GM19099 (cell line): ENCODE data around the gene LETM1.

Experiments
- POLR2A ChIP-seq: IDR thresholded peaks from 3 replicates; pipeline ENCODE4 v1.6.1; 2011; ENCODE audit warnings: low read depth; ENCODE audit not compliant: insufficient read length; ENCODE audit errors: extremely low read depth

LETM1 gene

DNA sequence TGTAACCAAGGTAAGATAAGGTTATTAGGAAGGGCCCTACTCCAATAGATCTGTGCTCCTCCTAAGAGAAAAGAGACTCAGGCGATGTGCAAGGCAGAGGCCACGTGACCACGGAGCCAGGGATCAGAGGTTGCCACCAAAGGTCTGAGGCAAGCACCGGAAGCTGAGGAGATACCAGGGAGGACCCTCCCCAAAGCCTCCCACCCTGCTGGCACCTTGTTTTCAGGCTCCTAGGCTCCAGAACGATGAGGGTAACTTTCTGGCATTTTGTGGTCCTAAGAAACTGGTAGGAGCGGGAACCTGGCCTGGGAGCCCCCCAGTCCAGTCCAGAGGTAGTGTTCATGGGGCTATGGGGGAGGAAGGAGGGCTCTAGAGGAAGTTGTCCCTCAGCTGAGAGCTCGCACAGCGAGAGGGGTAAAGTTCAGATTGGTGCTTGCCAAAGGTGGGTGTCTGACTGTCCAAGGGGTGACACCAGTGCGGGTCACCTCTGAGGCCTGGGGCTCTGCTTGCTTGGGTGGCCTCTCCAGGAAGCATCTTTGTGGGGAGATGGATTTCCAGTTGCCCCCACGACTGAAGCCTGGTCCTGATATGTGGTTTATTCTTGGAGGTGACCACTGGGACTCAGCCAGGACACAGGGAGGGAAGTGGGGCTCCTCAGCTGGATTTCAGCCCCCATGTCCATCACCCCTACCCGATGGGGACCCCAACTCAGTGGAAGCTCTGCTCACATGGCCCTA is 7.5 kb upstream of the LETM1 start:
- no peak for TF ChIP-seq POLR2A

DNA sequence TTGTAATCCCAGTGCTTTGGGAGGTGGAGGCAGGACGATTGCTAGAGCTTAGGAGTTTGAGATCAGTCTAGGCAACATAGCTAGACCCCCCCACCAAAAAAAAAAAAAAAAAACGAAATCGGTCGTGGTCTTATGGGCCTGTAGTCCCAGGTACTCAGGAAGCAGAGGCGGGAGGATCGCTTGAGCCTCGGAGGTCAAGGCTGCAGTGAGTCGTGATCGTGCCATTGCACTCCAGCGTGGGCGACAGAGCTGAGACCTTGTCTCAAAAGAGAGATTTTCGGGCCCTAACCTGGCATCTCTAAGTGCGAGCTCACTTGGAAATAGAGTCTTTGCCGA is 7.0 kb upstream of the LETM1 start:
- no peak for TF ChIP-seq POLR2A

DNA sequence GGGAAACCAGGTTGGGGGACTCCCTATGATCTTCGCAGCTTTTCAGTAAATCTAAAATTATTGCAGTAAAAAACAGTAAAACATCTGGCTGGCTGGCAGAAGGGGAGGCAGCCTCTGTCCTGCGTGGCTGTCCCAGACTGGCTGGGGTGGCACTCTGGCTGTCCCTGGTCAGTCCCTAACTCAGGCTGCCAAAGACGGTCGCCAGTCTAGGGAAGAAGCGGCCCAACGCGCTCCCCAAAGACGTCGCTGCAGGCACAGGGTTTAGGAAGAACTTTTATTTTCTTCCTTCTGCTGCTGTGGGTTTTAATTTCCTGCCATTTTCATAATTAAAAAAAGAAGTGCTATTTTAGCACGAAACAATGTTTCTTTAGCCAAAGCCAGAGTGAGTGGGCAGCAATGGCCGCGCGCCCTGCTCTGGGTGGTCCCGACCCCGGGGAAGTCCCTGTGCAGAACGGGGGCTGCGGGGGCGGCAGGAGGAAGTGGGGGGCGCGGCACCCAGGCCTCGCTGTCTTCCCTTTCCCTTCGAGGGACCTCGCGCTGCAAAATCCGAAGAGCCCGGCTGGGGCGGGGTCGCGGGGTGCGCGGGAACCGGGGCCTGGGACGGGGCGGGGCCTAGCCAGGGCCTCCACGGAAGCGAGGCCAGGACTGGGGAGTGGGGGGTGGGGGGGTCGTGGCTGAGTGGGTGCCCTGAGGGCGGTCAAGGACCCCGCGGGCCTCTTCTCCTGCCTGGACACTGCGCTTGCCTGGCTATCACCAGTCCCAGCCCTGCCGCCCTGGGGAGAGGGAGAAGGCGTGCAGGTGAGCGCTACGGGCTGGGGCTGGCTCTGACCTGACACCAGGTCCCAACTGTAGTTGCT is 6.3 kb upstream of the LETM1 start:
- no peak for TF ChIP-seq POLR2A

DNA sequence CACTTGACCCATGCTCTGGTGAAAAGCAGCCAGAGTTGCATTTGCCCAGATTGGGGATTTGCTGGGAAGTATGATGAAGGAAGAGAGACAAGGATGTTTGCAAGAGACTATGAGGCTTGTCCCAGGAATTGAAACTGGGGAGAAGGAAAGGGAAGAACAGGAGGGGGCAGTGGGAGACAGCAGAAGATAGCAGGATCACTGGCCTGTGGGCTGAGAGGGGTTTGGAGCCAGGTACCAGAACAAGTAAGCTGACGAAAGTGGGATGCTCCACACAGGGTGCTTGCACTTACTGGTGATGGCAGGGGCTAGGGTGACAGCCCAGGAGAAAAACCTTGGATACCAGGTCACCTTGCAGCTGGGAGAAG is 3.4 kb upstream of the LETM1 start:
- no peak for TF ChIP-seq POLR2A

DNA sequence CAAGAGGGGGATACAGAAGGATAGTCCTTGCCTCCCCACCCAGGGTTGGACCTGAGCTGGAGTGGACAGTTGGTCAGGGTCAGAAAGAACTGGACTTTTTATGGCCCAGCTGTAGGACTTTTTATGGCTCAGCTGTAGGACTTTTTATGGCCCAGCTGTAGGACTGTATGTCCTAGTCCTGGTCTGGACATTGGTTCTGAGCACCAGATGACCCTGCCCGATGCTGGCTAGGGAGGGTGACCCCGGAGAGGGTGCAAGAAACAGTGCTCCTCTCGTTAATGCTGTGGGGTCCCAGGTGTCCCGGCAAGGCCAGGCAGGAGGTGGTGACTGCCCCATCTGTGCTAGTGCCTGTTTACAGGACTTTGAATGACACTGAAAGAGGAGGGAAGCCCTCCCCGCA is 2.0 kb upstream of the LETM1 start:
- no peak for TF ChIP-seq POLR2A

DNA sequence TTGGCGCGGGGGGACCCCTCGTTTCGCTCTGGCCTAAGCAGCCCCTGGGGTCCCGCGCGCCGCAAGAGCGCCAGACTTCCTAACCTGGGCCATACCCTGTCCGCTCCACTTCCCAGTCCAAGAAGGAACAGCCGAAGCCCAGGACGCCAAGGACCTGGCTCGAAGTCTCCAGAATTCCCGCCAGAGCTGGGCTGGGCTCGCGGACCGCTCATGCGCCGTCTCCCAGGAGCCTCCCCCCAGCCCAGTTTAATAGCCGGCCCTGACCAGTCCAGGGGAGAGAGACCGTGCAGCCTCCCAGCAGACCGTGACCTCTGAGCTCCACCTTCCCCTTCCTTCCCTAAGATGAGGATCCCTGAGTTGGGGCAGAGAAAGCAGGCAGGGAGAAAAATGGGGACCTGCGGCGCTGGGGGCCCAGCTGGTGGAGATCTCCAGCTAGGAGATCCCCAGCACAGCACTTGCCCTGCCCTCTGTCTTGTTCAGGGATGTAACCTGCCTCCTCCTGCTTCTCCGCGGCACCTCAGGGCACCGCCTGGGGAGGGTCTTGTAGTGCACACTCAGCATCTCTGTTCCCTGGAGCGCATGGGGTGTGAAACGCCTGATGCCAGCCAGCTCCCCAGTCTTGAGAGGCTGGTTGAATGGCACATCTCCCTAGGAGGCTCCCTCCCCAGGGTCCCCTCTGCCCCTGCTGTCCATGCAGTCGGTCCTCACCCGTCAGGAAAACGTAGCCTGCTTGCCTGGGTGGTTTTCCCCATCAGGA is 1.2 kb upstream of the LETM1 start:
- no peak for TF ChIP-seq POLR2A

DNA sequence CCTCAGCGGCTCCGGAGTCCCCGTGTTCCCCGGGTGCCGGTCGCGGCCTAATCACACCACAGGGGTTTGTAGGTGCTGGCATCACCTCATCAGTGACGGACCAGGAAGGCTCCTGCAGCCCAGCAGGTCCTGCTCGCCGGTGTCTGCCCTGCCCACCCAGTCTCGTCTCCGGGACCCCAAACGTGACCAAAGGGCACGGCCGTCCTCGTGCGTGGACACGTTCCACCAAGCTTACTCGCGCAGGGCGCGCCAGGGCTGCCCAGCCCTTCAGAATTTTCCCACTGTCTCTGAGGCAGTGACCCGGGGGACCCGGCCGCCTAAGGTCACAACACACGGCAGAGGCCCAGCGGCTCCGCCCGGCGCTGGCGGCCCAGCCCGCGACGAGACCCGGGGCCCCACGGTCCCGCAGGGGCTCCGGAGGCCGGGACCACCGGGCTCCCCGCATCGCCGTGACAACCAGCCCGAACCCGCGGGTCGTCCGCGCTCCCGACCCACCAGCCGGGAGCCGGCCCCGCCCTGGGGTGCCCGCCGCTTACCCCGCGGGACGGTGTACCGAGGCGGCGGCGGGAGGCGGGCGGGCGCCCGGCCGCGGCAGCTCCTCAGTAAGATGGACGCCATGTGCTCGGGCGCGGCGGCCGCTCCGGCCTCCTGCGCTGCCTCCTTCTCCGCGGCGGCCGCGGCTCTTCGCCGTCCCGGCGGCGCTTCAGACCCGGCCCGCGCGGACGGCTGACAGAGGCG is 454 bp downstream of the LETM1 start:
- TF ChIP-seq POLR2A, result no peak

DNA sequence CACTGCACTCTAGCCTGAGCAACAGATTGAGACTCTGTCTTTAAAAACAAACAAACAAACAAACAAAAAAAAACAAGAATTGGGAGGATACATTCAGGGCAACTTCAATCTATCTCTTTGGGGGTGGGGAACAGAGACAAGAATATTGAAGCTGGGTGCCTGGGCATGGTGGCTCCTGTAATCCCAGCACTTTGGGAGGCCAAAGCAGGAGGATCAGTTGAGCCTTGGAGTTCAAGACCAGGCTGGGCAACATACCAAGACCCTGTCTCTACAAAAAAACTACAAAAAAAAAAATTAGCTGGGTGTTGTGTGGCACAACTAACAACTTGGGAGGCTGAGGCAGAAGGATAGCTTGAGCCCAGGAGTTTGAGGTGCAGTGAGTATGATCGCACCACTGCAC is 1.2 kb downstream of the LETM1 start:
- no peak for TF ChIP-seq POLR2A

DNA sequence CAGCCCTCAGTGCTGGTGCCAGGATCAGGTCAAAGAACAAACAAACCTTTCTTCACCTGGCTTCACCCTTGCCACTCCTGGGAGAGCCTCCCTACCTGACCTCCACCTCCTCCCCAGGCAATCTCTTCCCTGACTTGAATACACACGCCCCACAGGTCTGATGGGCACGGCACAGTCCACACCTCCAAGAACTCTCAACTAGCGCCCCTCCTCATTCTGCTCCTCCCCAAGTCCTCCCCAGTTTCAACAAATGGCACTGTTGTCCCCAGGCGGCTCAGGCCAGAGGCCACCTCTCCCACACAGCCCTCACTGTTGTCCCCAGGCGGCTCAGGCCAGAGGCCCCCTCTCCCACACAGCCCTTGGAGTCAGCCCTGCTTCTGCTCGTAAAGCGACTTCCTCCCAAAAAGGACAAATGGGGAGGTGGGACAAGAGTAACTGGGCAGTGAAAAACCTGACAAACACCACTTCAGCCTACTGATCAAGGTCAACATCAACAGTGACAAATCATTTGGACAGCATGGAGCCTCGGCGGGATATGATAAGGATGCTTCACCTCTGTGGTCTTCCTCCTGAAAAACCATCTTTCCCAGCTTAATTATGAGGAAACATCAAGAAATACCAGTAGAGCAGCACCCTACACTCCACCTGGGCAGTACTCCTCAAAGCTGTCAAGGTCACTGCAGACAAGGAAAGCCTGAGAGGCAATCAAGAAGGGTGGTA is 2.9 kb downstream of the LETM1 start:
- TF ChIP-seq POLR2A, result no peak

DNA sequence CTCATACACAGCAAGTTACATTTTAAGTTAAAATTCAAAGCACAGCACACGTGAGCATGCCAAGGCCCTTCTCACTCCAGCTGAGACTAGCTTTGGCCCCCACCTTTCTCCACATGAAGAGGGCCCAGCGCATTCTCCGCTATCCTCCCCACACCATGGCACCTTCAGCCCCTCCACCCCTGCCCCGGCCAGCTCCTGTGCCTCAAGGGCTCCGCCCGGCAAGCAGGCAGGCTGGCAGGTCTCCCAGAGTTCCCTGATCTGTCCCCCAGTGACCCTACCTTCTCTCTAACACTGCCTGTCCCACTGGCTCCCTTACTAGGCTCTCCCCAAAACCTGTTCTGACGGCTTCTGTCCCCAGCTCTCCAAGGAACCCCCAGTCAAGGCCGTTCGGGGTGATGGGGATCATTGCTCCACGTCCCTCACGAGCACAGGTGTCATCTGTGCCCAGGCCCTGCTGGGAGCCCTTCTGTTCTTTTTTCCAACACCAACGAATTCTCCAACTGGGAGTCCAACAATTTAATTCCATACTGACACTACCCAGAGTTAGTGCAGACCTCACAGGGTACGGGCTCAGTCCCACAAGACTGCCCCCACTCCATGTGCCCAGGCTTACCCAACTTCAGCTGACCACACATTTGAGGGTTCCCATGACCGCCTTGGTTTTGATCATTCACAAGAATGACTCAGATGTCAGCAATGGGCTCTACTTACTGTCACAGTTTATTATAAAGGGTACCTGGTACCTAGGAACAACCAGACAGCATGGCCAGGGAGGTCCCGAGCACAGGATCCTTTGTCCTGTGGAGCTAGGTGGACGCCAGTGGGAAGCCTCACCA is 4.2 kb downstream of the LETM1 start:
- no peak for TF ChIP-seq POLR2A

DNA sequence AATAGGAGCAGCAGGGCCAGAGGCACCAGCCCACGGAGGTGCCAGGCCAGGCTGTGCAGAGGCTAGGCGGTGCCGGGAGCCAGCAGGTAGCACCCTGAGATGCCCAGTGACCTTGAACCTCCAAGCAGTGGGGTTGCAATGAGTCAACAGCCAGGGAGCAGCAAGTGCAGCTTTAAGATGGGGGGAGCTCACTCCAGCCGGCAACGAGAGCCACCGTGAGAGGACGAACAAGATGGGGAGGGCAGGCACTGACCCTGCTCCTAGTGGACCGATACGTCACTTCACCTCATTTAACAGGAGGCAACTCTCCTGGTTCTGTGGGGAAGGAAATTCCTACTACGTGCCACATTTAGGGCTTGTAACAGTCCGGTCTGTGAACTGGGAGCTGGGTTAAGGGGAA is 4.8 kb downstream of the LETM1 start:
- no peak for TF ChIP-seq POLR2A

DNA sequence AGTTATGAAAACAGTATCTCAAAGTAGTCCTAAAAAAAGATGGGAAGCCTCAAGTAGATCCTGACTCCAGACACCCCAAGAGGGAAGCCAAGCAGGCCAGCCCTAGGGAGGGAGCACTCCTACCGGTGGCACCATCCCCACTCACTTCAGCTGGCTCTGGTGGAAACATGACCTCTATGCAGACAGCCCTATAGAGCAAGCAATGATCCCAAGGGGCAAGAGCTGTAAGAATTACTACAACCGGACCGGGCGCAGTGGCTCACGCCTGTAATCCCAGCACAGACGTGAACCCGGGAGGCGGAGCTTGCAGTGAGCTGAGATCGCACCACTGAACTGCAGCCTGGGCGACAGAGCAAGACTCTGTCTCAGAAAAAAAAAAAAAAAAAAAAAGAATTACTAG is 5.7 kb downstream of the LETM1 start:
- TF ChIP-seq POLR2A, result no peak

DNA sequence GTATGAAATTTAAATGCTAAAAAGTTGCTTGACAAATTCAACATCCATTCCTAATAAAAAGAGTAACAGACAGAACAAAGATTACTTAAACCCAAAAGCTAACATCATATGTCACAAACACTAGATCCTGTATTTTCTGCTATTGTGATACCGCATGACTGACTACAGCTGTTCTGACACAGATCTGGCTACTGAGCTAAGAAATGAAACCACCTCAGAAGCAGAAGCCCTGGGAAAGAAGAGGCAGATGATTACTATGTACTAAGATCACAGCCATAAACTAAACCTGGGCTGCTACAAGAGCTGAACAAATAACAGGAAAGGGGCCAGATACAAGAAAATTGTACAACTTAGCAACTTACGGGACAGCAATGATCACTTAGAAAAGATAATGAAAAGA is 9.4 kb downstream of the LETM1 start:
- no peak for TF ChIP-seq POLR2A

DNA sequence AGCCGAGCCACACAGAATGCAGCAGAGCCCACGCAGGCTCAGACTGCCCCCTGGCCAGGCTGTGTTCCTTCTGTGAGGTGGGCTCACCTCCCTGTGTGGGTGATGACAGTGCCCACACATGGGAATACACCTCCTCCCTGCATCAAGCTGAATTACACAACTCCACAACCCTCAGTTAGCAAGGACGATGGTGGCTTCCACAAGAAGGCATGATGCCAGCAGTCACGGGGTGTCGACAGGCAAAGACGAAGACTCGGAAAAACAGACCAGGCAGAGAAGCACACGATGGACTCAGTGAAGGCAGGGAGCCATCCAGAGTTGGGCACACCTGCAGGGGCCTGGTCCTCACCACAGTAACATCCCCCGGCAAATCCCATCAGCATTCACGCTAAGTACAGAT is 12.1 kb downstream of the LETM1 start:
- TF ChIP-seq POLR2A, result no peak
